Measurements from ENCODE around the gene ARPP19. TPM values are rescaled to one million over a fixed set of nuclear protein-coding genes. Genes with fewer than 3 reads are reported as not detected.

ARPP19 gene
- total and polyA plus RNA-seq, 2 of the 4 experiments (the other 2 are of a cell fraction), result 33.4 to 65.2 TPM

- H2BK15ac ChIP-seq (ENCODE audit: low read depth, low read length), result no peak overlapping the region
- no peak overlapping the region for H2BK20ac ChIP-seq (ENCODE audit: low read depth, low read length)
- H2AFZ ChIP-seq (replicated peaks; ENCODE audit: low read length, poor library complexity), result no peak overlapping the region
- H3K4ac ChIP-seq (ENCODE audit: low read depth, low read length), result no peak overlapping the region
- H3K9me1 ChIP-seq (ENCODE audit: insufficient read depth, low read length), result peaks cover 2% of the 10 kb centered on the region; the same call in 1 of the 2 replicates
- peaks cover 22% of the 10 kb centered on the region; the same call in 1 of the 2 replicates for H4K20me1 ChIP-seq (ENCODE audit: insufficient read depth, low read length)
- DNase-seq (no peak), ATAC-seq (ENCODE audit: low read depth) (no peak)
- no TSS peak for BruUV-seq (replicated peaks)
- ChIA-PET CTCF (no interaction called here), POLR2A (ENCODE audit: unreplicated experiment) (no interaction called here)
- H3K9me3 ChIP-seq (ENCODE audit: control insufficient read depth, insufficient read depth, low read length), result no peaks in the 10 kb centered on the region
- peaks cover 18 to 41% of the 10 kb centered on the region in 2 experiments for H3K79me1 ChIP-seq (ENCODE audit: low read depth in 1 of 2, low read length in 2 of 2)
- H2BK120ac ChIP-seq (ENCODE audit: low read depth, low read length), result no peak overlapping the region
- H3K23ac ChIP-seq (ENCODE audit: low read depth, low read length), result no peak overlapping the region
- TF ChIP-seq MAZ (IDR thresholded peaks at IDR 0.05; ENCODE audit: borderline replicate concordance, low read depth, low read length) (no peak), RCOR1 (IDR thresholded peaks at IDR 0.05; ENCODE audit: insufficient replicate concordance, low read length) (no peak)
- no peak overlapping the region for H3K4me3 ChIP-seq (ENCODE audit: insufficient read depth, low read depth, low read length)
- no peak overlapping the region for H3K27ac ChIP-seq (ENCODE audit: insufficient read depth, low read length)
- no peak overlapping the region for H4K91ac ChIP-seq (ENCODE audit: insufficient read depth, low read depth, low read length)
- intact Hi-C loops (cut with micrococcal nuclease) (loop anchor here (10.0 kb wide), 1 partner anchor 50 kb away; no protein-coding TSS in a partner anchor), dilution Hi-C loops (cut with HindIII; ENCODE audit: low sequenced_read_pairs, unreplicated experiment) (no loop called here), in situ Hi-C loops (cut with MboI; ENCODE audit: low sequenced_read_pairs) (no loop called here)
- no CpG with 5 or more reads among the region's 1 CpG for whole genome bisulfite sequencing, 2 experiments (ENCODE audit: extremely low coverage in 2 of 2, insufficient read length in 1 of 2)
- H4K5ac ChIP-seq (ENCODE audit: low read depth, low read length), result no peak overlapping the region
- no peak overlapping the region for H3K14ac ChIP-seq (replicated peaks; ENCODE audit: low read depth, low read length)
- no peak overlapping the region for H2AK5ac ChIP-seq (ENCODE audit: low read depth, low read length)
- H3K9ac ChIP-seq (ENCODE audit: low read depth, low read length), result no peak overlapping the region
- no peaks in the 10 kb centered on the region for H3K36me3 ChIP-seq (ENCODE audit: control insufficient read depth, insufficient read depth, low read length)
- no peak overlapping the region for H4K8ac ChIP-seq (ENCODE audit: low read depth in 2 of 2, low read length in 2 of 2)
- H3K18ac ChIP-seq (ENCODE audit: low read depth, low read length), result no peak overlapping the region
- no peak overlapping the region for H2BK5ac ChIP-seq (ENCODE audit: low read depth, low read length, poor library complexity, severe bottlenecking)
- no peak overlapping the region for H3K4me2 ChIP-seq (ENCODE audit: low read depth, low read length)
- H3K27me3 ChIP-seq (ENCODE audit: control insufficient read depth, insufficient read depth, low read length), result no peaks in the 10 kb centered on the region
- H3K56ac ChIP-seq (ENCODE audit: extremely low read depth, insufficient read depth, low read length), result no peak overlapping the region
- H2AK9ac ChIP-seq (replicated peaks; ENCODE audit: low read depth, low read length, poor library complexity), result no peak overlapping the region
- H3K4me1 ChIP-seq (ENCODE audit: control insufficient read depth, insufficient read depth, low read length), result no peaks in the 10 kb centered on the region; the same call in 1 of the 2 replicates
Measured at GRCh38 chr15:52514482-52514881, 54.3 kb downstream of the ARPP19 start.

Data from IMR-90 (cell line).